Coronary artery (tissue), 2 donors: Measurements from ENCODE around the gene HSF2.

Experiments used
- DNase-seq: peaks from one replicate; pipeline ENCODE4 v3.0.0-alpha.2; 2017; ENCODE audit warnings: low spot score
- H3K27ac ChIP-seq, 2 donors: fragments of 200-600 bp; sonication (generic); one replicate each; pipeline ENCODE4 v1.5.1; 2016 to 2019
- H3K4me3 ChIP-seq: fragments of 200-600 bp; sonication (generic); 2 replicates; pipeline ENCODE4 v1.5.1; 2016; ENCODE audit warnings: mild to moderate bottlenecking, moderate library complexity
- CTCF ChIP-seq: fragments of 200-600 bp; sonication (generic); IDR thresholded peaks from one replicate; pipeline ENCODE4 v1.5.1; 2019; ENCODE audit warnings: antibody characterized with exemption

HSF2 gene

GRCh38 chr6:122461885-122462284 is 62.4 kb downstream of the HSF2 start:
- H3K27ac ChIP-seq, result no peak overlapping the region
- DNase-seq, result no peak
- no peak for TF ChIP-seq CTCF
- H3K4me3 ChIP-seq, result no peak overlapping the region

- DNase-seq, result peak; percentile 96
- Histone ChIP-seq H3K4me3 (peak within 1 kb of the TSS; percentile 90), H3K27ac (peak within 1 kb of the TSS; percentile 98)
- TF ChIP-seq CTCF, result no peak
Observed at GRCh38 chr6:122471107-122472021, 71.9 kb downstream of the HSF2 start, which contains the start of gene SERINC1. Gene SERINC1 (minus strand): TSS chr6:122471807. CDS start chr6:122471737, 70 bp downstream.

- no peak for DNase-seq
- Histone ChIP-seq H3K27ac (peak overlapping the region; percentile 98), H3K4me3 (peak overlapping the region; percentile 90)
- no peak for TF ChIP-seq CTCF
Observed at GRCh38 chr6:122472022-122472340, 72.5 kb downstream of the HSF2 start.

GRCh38 chr6:122476131-122476530 is 76.7 kb downstream of the HSF2 start:
- H3K27ac ChIP-seq, result no peak overlapping the region
- no peak for DNase-seq
- TF ChIP-seq CTCF, result no peak

GRCh38 chr6:122482750-122483080 is 83.3 kb downstream of the HSF2 start:
- Histone ChIP-seq H3K4me3 (no peak overlapping the region), H3K27ac (no peak overlapping the region)
- TF ChIP-seq CTCF, result no peak
- DNase-seq, result no peak

More at GRCh38 chr6:122476131-122476530, 76.7 kb downstream of the HSF2 start:
- no peak overlapping the region for H3K4me3 ChIP-seq
